ENCODE results near the gene OLFML3.

- no peak for TF ChIP-seq CTCF (tag by site-specific recombination; IDR thresholded peaks at IDR 0.05)
- no peak for TF ChIP-seq ZNF398 (tag by site-specific recombination; IDR thresholded peaks at IDR 0.05)
- no peak for TF ChIP-seq ZNF274 (IDR thresholded peaks at IDR 0.05; ENCODE audit: low read length)
- TF ChIP-seq ZNF274 (tag by site-specific recombination; IDR thresholded peaks at IDR 0.05; ENCODE audit: borderline replicate concordance), result no peak
- TF ChIP-seq ZNF530 (tag by site-specific recombination; IDR thresholded peaks at IDR 0.05; ENCODE audit: low read depth), result no peak
- TF ChIP-seq TCF7L2 (IDR thresholded peaks at IDR 0.05; ENCODE audit: borderline replicate concordance, low read depth, low read length), result no peak
- no peak for TF ChIP-seq ZNF341 (tag by site-specific recombination; IDR thresholded peaks at IDR 0.05; ENCODE audit: low read depth)
- TF ChIP-seq PRDM6 (tag by site-specific recombination; IDR thresholded peaks at IDR 0.05), result peak; percentile 91
- TF ChIP-seq OSR2 (tag by site-specific recombination; IDR thresholded peaks at IDR 0.05), result no peak
- TF ChIP-seq ZNF311 (tag by site-specific recombination; IDR thresholded peaks at IDR 0.05; ENCODE audit: borderline replicate concordance), result no peak
- TF ChIP-seq KLF16 (tag by site-specific recombination; IDR thresholded peaks at IDR 0.05), result no peak
- TF ChIP-seq PATZ1 (tag by site-specific recombination; IDR thresholded peaks at IDR 0.05), result no peak
These were observed 47.8 kb upstream of the OLFML3 start for GRCh38 chr1:113931451-113931851.

All from HEK293 (cell line).